SHP77 (cell line): ENCODE results near the gene ARHGEF37.
A peak's percentile ranks its signal among the peaks of the same experiment; 100 is the strongest.

Experiments used
- DNase-seq, 2 experiments: peaks; one replicate each; lab custom pipeline; 2025; lab: John Stamatoyannopoulos, UW

ARHGEF37 gene

GRCh38 chr5:149600932-149601331, 19.6 kb downstream of the ARHGEF37 start:
- no peak for DNase-seq

- no peak for DNase-seq
These were observed 21.9 kb downstream of the ARHGEF37 start for GRCh38 chr5:149603210-149603609.

GRCh38 chr5:149603920-149604319, 22.6 kb downstream of the ARHGEF37 start:
- no peak for DNase-seq

GRCh38 chr5:149604321-149604720, 23.0 kb downstream of the ARHGEF37 start:
- no peak for DNase-seq

- DNase-seq: no peak
These were observed 24.2 kb downstream of the ARHGEF37 start for GRCh38 chr5:149605354-149605997.

DNA sequence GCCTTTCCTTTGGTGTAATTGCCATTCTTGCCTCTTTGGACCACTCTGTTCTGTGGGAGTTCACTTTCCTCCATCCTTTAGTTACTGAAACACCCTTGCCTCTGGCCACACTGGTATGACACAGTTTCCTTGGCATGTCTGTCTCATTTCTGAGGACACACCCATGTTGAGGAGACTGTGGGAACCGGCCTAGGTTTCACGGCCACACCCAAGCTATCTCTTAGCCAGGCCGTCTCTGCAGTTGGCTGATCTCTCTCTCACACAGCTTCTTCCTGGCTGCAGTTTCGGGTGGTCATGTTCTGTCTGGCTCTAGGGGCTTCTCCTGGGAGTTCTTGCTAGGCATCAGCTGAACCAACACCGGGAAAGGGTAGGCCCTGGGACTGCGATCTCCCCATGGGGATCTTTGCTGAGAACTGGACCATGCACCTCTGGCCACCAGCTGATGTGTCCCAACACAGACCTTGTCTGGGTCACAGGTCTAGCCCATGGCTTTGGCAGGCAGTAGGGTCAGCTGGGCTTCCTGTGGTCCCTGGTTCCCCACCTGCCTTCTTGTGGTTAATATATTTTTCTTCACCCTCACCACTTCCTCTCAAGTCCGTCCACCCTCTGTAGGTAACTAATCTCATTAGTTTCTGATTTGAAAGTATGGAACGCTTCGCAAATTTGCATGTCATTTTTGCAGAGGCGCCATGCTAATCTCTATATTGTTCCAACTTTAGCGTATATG, 24.9 kb downstream of the ARHGEF37 start:
- DNase-seq: no peak

- DNase-seq: no peak
These were observed 27.7 kb downstream of the ARHGEF37 start for GRCh38 chr5:149608936-149609545.

DNA sequence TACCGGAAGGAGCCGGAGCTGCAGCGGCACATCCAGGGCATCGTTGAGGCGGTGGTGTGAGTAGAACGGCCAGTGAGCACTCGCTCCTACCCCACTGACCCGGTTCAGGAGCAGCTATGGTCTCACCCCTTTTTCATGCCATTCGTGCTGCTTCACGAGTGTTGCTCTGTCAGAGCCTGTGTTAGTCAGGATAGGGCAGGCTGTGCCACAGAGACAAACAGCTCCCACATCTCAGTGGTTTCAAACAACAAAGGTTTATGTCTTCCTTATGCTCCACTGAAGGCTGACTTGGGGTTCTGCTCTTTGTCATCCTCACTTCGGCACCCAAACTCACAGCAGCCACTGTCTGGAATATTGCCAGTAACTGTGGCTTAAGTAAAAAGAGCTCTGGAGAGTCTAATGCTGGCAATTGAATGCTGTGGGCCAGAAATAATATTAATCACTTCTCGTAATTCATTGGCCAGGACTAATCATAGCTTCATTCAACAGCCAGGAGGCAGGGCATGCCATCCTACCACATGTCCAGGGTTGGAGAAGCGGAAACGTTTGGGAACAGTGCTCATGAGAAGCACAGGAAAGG, 28.4 kb downstream of the ARHGEF37 start:
- no peak for DNase-seq

- no peak for DNase-seq
These were observed 29.4 kb downstream of the ARHGEF37 start for GRCh38 chr5:149610589-149611255.

- DNase-seq: no peak
These were observed 30.0 kb downstream of the ARHGEF37 start for GRCh38 chr5:149611326-149611725.

GRCh38 chr5:149614034-149614907, 33.0 kb downstream of the ARHGEF37 start:
- DNase-seq: no peak

DNA sequence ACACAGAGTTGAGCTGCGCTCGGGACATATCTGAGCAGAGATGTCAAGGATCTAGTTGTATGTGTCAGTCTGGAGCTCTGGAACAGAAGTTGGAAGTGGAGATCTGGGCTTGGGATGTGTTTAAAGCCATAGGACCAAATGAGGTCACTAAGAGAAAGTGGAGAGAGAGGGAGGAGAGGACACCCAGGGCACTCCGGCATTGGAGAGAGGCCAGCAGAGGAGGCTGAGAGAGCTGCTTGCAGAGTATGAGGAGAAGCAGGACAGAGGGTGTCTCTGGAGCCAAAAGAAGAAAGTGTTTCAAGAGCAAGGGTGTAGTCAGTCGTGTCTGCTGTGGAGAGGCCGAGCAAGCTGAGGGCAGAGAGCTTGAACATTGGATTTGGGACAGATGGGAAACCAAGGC, 34.7 kb downstream of the ARHGEF37 start:
- DNase-seq: no peak

- DNase-seq: no peak
These were observed 35.5 kb downstream of the ARHGEF37 start for GRCh38 chr5:149616727-149617285.

- no peak for DNase-seq
These were observed 36.5 kb downstream of the ARHGEF37 start for GRCh38 chr5:149617760-149618306.

- peak; percentile 54 to 56 for DNase-seq
These were observed 37.4 kb downstream of the ARHGEF37 start for GRCh38 chr5:149618581-149619248.

DNA sequence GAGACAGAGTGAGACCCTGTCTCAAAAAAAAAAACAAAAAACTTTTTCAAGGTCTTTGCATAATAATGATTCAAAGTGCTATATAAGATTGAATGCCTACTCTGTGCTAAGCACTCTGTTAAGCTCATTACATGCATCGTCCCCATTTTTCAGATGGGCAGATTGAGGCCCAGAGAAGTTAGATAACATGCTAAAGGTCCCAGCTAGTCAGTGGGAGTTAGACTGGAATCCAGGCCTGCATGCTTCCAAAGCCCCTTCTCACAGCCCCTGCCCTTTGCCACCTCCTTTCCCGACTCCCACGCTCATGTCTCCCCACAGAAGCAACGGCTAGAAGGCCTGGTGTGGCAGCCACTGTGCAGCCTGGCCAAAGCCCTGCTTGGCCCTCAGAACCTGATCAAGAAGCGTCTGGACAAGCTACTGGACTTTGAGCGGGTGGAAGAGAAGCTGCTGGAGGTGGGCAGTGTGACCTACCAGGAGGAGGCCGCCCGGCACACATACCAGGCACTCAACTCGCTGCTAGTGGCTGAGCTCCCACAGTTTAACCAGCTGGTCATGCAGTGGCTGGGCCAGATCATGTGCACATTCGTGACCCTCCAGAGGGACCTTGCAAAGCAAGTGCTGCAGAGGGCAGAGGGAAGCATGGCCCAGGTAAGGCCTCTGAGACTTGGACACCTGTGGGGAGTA, 40.3 kb downstream of the ARHGEF37 start:
- no peak for DNase-seq

- DNase-seq: no peak
These were observed 41.2 kb downstream of the ARHGEF37 start for GRCh38 chr5:149622466-149622865.

DNA sequence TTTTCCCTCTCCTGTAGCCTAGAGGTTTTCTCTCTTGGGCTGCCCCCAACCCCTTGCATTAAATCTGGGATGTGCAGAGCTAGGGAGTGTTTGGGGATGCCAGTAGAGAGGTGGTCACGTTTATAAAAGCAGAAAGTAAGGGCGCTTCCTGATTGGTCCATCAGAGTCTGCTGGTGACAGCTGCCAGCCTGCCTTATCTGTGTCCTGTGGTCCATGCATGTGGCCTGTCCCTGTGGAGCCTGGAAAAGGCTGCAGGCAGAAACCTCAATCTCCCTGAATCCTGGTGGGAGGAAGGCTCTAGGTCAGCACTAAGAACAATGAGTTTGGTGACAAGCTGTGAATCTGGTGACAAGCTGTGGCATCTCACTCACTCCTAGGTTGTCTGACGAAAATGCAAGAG, 42.2 kb downstream of the ARHGEF37 start:
- DNase-seq: no peak

DNA sequence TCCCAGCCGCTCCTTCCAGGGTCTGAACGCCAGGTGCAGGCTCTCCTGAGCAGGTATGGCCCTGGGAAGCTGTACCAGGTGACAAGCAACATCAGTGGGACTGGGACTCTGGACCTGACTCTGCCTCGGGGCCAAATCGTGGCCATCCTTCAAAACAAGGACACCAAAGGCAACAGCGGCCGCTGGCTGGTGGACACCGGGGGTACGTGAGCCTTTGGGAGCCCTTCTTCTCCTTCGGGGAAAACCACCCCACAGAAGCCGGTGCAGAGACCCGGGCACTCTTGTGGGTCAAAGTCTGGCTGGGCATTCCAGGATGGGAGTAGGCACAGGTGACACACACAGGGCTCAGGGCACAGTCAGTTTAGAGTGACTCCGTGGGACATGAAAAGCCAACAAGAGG, 45.8 kb downstream of the ARHGEF37 start:
- no peak for DNase-seq

GRCh38 chr5:149628221-149628620, 46.9 kb downstream of the ARHGEF37 start:
- no peak for DNase-seq
